HCT116 (cell line): ENCODE measurements around the gene ZNF3. TPM values are rescaled to one million over a fixed set of nuclear protein-coding genes. Genes with fewer than 3 reads are reported as not detected.

ENCODE experiments used
- ATAC-seq: fragments of 200-7000 bp; cut with Tn5 transposase; 2 replicates; pipeline ENCODE4 v1.9.1; 2020; ENCODE audit warnings: mild to moderate bottlenecking, moderate library complexity
- BruUV-seq: library from RNA; stranded (reverse); fragments of 400-500 nt; replicated peaks from 2 replicates; lab custom pipeline; 2021; lab: Mats Ljungman, UMichigan
- CTCF ChIA-PET: fragments of 300-600 bp; sonication (Branson Sonifier 250); formaldehyde crosslinking; loops from one replicate; lab custom pipeline; 2021; ENCODE audit warnings: antibody characterized with exemption; lab: Charles Lee
- POLR2A ChIA-PET: fragments of 300-600, 350-600 bp; sonication (Branson Sonifier 250); formaldehyde crosslinking; loops from one replicate; lab custom pipeline; 2021; ENCODE audit warnings: antibody characterized with exemption; lab: Charles Lee
- RAD21 ChIA-PET, 2 experiments: fragments of 300-600 bp; sonication (Branson Sonifier 250); formaldehyde crosslinking; loops; one replicate each; lab custom pipeline; 2023; ENCODE audit warnings: low total read pairs in 2 of 2; ENCODE audit not compliant: uncharacterized antibody in 2 of 2, unreplicated experiment in 2 of 2, low non-redundant PET in 1 of 2; lab: Charles Lee
- DNase-seq: peaks from one replicate; pipeline ENCODE4 v3.0.0-alpha.2; 2010; ENCODE audit warnings: low read depth, low spot score
- H2AFZ ChIP-seq: fragments of 200-600 bp; shearing (Covaris generic), sonication (generic); 2 replicates; pipeline ENCODE4 v1.6.1; 2017; ENCODE audit warnings: low read depth, mixed run types, mixed read lengths, antibody characterized with exemption, low read length; ENCODE audit not compliant: poor library complexity, severe bottlenecking
- H3K27ac ChIP-seq: 2 replicates; pipeline ENCODE4 v1.5.1; 2012; ENCODE audit warnings: low read depth, low read length
- H3K27me3 ChIP-seq: fragments of 200-600 bp; sonication (generic); 2 replicates; pipeline ENCODE4 v1.6.1; 2016; ENCODE audit warnings: mixed run types, low read length, mixed read lengths; ENCODE audit not compliant: insufficient read depth
- H3K36me3 ChIP-seq, 2 experiments: fragments of 200-500 bp in 1 of 2; fragments of 200-600 bp in 1 of 2; sonication (Bioruptor generic) in 1 of 2; sonication (generic) in 1 of 2; 2 replicates each; pipeline versions ENCODE4 v1.5.1 to v1.6.1; 2014 to 2016; ENCODE audit warnings: low read length in 2 of 2, inconsistent platforms in 1 of 2, mixed read lengths in 1 of 2, mixed run types in 1 of 2; ENCODE audit not compliant: insufficient read depth in 2 of 2, control insufficient read depth in 1 of 2
- H3K4me1 ChIP-seq, 2 experiments: fragments of 200-600 bp in 1 of 2; sonication (generic) in 1 of 2; 2 replicates each; pipeline versions ENCODE4 v1.5.1 to v1.6.1; 2012 to 2017; ENCODE audit warnings: low read length in 2 of 2, inconsistent platforms in 1 of 2, mild to moderate bottlenecking in 1 of 2, mixed read lengths in 1 of 2, mixed run types in 1 of 2, moderate library complexity in 1 of 2; ENCODE audit not compliant: insufficient read depth in 2 of 2, control insufficient read depth in 1 of 2
- H3K4me2 ChIP-seq: fragments of 200-600 bp; sonication (generic); 2 replicates; pipeline ENCODE4 v1.6.1; 2017; ENCODE audit warnings: mixed run types, low read length, mixed read lengths
- H3K4me3 ChIP-seq, 2 experiments: fragments of 200-600 bp in 1 of 2; sonication (generic) in 1 of 2; replicated peaks in 1 of 2; 2 replicates each; pipeline ENCODE4 v1.5.1; 2011 to 2016; ENCODE audit warnings: low read length in 2 of 2, control low read depth in 1 of 2, low read depth in 1 of 2, mild to moderate bottlenecking in 1 of 2, mixed read lengths in 1 of 2, mixed run types in 1 of 2
- H3K79me2 ChIP-seq: fragments of 200-600 bp; sonication (generic); 2 replicates; pipeline ENCODE4 v1.6.1; 2017; ENCODE audit warnings: mild to moderate bottlenecking, mixed run types, low read length, moderate library complexity, mixed read lengths; ENCODE audit not compliant: insufficient read depth
- H3K9ac ChIP-seq: fragments of 200-600 bp; sonication (generic); 2 replicates; pipeline ENCODE4 v1.6.1; 2016; ENCODE audit warnings: low read length, mixed read lengths
- H3K9me2 ChIP-seq: fragments of 200-600 bp; sonication (generic), shearing (Covaris generic); 2 replicates; pipeline ENCODE4 v1.6.1; 2017; ENCODE audit warnings: mixed run types, mild to moderate bottlenecking, moderate library complexity; ENCODE audit not compliant: insufficient read depth
- H3K9me3 ChIP-seq, 2 experiments: fragments of 200-500 bp in 1 of 2; fragments of 200-600 bp in 1 of 2; sonication (Bioruptor generic) in 1 of 2; sonication (generic) in 1 of 2; 2 replicates each; pipeline ENCODE4 v1.6.1; 2014 to 2017; ENCODE audit warnings: low read length in 2 of 2, mixed read lengths in 2 of 2, inconsistent platforms in 1 of 2, low read depth in 1 of 2, mild to moderate bottlenecking in 1 of 2, mixed run types in 1 of 2, moderate library complexity in 1 of 2; ENCODE audit not compliant: control insufficient read depth in 1 of 2, insufficient read depth in 1 of 2
- H4K20me1 ChIP-seq: fragments of 200-600 bp; sonication (generic), shearing (Covaris generic); 2 replicates; pipeline ENCODE4 v1.6.1; 2017; ENCODE audit warnings: mixed run types, mild to moderate bottlenecking, moderate library complexity; ENCODE audit not compliant: insufficient read depth
- CBX3 ChIP-seq: IDR thresholded peaks from 2 replicates; pipeline ENCODE4 v1.6.1; 2012; ENCODE audit warnings: low read depth
- CEBPB ChIP-seq: IDR thresholded peaks from 2 replicates; pipeline ENCODE4 v1.6.1; 2012; ENCODE audit warnings: low read depth
- EGR1 ChIP-seq: IDR thresholded peaks from 2 replicates; pipeline ENCODE4 v1.6.1; 2012; ENCODE audit warnings: low read depth
- EZH2 ChIP-seq: fragments of 200-600 bp; sonication (generic); IDR thresholded peaks from 2 replicates; pipeline ENCODE4 v1.6.1; 2017; ENCODE audit warnings: antibody characterized with exemption, mixed run types
- FOSL1 ChIP-seq: IDR thresholded peaks from 2 replicates; pipeline ENCODE4 v1.6.1; 2012; ENCODE audit warnings: low read depth
- POLR2A ChIP-seq: IDR thresholded peaks from 2 replicates; pipeline ENCODE4 v1.7.0; 2011; ENCODE audit warnings: borderline replicate concordance; ENCODE audit not compliant: insufficient read depth, insufficient read length; ENCODE audit errors: extremely low read depth
- POLR2AphosphoS5 ChIP-seq: IDR thresholded peaks from 2 replicates; pipeline ENCODE4 v1.6.1; 2011; ENCODE audit warnings: mild to moderate bottlenecking, low read depth, low read length, moderate library complexity
- RAD21 ChIP-seq: IDR thresholded peaks from 2 replicates; pipeline ENCODE4 v1.6.1; 2012; ENCODE audit warnings: low read depth, mild to moderate bottlenecking
- SRF ChIP-seq: IDR thresholded peaks from 2 replicates; pipeline ENCODE4 v1.6.1; 2012; ENCODE audit warnings: low read depth
- TCF7L2 ChIP-seq: IDR thresholded peaks from 2 replicates; pipeline ENCODE4 v1.7.0; 2011; ENCODE audit warnings: borderline replicate concordance, inconsistent platforms; ENCODE audit not compliant: insufficient read depth, insufficient read length; ENCODE audit errors: extremely low read depth
- YY1 ChIP-seq: IDR thresholded peaks from 2 replicates; pipeline ENCODE4 v1.6.1; 2011; ENCODE audit warnings: low read length, low read depth, moderate library complexity, mild to moderate bottlenecking; ENCODE audit not compliant: insufficient replicate concordance; ENCODE audit errors: extremely low read depth
- intact Hi-C: fragments of 100-400 bp; cut with micrococcal nuclease; formaldehyde crosslinking; loops from 2 replicates; pipeline ENCODE4 v1.10.0; 2022
- total RNA-seq: library from RNA; stranded (reverse); gene quantifications from one replicate; pipeline ENCODE4 v1.2.1, GENCODE V29; 2021; ENCODE audit not compliant: unreplicated experiment
- TF ChIP-seq, protein P1 (sequence below): IDR thresholded peaks from 2 replicates; pipeline ENCODE4 v1.6.1; 2012; ENCODE audit warnings: low read depth
- TF ChIP-seq, protein P2 (sequence below), 3 experiments: fragments of 200-600 bp in 1 of 3; sonication (generic) in 1 of 3; IDR thresholded peaks in 2 of 3; conservative IDR thresholded peaks in 1 of 3; 2 replicates each; pipeline ENCODE4 v1.5.1; 2012 to 2017; ENCODE audit warnings: low read depth in 2 of 3, low read length in 2 of 3, antibody characterized with exemption in 1 of 3, borderline replicate concordance in 1 of 3, control low read depth in 1 of 3, mild to moderate bottlenecking in 1 of 3, mixed read lengths in 1 of 3, mixed run types in 1 of 3, moderate library complexity in 1 of 3; ENCODE audit not compliant: insufficient read depth in 1 of 3
- TF ChIP-seq, protein P3 (sequence below): IDR thresholded peaks from 2 replicates; pipeline ENCODE4 v1.6.1; 2011; ENCODE audit warnings: mild to moderate bottlenecking, low read length, moderate library complexity; ENCODE audit not compliant: insufficient replicate concordance; ENCODE audit errors: extremely low read depth

Gene ZNF3
- total RNA-seq, 1 experiment from 2014 or later = 28.2 TPM

DNA sequence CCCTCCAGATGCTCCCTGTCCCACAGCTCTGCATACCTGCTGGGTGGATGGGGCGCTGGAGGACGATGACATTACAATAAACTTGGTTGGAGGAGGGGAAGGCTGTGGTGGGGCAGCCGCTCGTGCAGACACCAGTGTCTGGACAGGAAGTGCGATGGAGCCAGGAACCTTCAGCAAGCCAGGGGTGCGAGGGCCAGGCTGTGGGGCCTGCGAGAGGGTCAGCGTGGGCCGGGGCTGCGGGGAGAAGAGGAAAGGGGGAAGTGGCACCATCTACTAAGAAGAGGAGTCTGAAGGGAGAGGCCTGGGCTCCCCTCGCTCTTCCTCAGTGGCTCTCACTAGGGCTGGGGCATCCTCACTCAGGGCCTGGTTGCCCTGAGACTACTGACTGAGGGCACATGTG is 26.4 kb upstream of the ZNF3 start:
- no peak for DNase-seq
- TF ChIP-seq SRF (no peak), EGR1 (no peak), FOSL1 (no peak), POLR2A (no peak), RAD21 (no peak), EZH2 (no peak), CEBPB (no peak), YY1 (no peak), CBX3 (no peak), POLR2AphosphoS5 (no peak), TCF7L2 (no peak)
- TF ChIP-seq, protein P1, sequence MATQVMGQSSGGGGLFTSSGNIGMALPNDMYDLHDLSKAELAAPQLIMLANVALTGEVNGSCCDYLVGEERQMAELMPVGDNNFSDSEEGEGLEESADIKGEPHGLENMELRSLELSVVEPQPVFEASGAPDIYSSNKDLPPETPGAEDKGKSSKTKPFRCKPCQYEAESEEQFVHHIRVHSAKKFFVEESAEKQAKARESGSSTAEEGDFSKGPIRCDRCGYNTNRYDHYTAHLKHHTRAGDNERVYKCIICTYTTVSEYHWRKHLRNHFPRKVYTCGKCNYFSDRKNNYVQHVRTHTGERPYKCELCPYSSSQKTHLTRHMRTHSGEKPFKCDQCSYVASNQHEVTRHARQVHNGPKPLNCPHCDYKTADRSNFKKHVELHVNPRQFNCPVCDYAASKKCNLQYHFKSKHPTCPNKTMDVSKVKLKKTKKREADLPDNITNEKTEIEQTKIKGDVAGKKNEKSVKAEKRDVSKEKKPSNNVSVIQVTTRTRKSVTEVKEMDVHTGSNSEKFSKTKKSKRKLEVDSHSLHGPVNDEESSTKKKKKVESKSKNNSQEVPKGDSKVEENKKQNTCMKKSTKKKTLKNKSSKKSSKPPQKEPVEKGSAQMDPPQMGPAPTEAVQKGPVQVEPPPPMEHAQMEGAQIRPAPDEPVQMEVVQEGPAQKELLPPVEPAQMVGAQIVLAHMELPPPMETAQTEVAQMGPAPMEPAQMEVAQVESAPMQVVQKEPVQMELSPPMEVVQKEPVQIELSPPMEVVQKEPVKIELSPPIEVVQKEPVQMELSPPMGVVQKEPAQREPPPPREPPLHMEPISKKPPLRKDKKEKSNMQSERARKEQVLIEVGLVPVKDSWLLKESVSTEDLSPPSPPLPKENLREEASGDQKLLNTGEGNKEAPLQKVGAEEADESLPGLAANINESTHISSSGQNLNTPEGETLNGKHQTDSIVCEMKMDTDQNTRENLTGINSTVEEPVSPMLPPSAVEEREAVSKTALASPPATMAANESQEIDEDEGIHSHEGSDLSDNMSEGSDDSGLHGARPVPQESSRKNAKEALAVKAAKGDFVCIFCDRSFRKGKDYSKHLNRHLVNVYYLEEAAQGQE = no peak
- TF ChIP-seq, protein P2, sequence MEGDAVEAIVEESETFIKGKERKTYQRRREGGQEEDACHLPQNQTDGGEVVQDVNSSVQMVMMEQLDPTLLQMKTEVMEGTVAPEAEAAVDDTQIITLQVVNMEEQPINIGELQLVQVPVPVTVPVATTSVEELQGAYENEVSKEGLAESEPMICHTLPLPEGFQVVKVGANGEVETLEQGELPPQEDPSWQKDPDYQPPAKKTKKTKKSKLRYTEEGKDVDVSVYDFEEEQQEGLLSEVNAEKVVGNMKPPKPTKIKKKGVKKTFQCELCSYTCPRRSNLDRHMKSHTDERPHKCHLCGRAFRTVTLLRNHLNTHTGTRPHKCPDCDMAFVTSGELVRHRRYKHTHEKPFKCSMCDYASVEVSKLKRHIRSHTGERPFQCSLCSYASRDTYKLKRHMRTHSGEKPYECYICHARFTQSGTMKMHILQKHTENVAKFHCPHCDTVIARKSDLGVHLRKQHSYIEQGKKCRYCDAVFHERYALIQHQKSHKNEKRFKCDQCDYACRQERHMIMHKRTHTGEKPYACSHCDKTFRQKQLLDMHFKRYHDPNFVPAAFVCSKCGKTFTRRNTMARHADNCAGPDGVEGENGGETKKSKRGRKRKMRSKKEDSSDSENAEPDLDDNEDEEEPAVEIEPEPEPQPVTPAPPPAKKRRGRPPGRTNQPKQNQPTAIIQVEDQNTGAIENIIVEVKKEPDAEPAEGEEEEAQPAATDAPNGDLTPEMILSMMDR (IDR thresholded peaks at IDR 0.05 in 2 of 3, conservative IDR thresholded peaks at IDR 0.05 in 1 of 3; ENCODE audit: borderline replicate concordance in 1 of 3, insufficient read depth in 1 of 3, low read depth in 2 of 3, low read length in 2 of 3) = no peak
- TF ChIP-seq, protein P3, sequence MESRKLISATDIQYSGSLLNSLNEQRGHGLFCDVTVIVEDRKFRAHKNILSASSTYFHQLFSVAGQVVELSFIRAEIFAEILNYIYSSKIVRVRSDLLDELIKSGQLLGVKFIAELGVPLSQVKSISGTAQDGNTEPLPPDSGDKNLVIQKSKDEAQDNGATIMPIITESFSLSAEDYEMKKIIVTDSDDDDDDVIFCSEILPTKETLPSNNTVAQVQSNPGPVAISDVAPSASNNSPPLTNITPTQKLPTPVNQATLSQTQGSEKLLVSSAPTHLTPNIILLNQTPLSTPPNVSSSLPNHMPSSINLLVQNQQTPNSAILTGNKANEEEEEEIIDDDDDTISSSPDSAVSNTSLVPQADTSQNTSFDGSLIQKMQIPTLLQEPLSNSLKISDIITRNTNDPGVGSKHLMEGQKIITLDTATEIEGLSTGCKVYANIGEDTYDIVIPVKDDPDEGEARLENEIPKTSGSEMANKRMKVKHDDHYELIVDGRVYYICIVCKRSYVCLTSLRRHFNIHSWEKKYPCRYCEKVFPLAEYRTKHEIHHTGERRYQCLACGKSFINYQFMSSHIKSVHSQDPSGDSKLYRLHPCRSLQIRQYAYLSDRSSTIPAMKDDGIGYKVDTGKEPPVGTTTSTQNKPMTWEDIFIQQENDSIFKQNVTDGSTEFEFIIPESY = no peak
- TF ChIP-seq, all 23 proteins: peak for 0
- H3K4me3 ChIP-seq = no peak overlapping the region
- no peak overlapping the region for H3K9ac ChIP-seq
- no peaks in the 10 kb centered on the region for H3K9me3 ChIP-seq
- intact Hi-C loops = no loop called here
- H4K20me1 ChIP-seq = no peaks in the 10 kb centered on the region
- POLR2A ChIA-PET = no interaction called here
- peaks cover 3 to 28% of the 10 kb centered on the region in 2 experiments; a peak in 3 of 4 replicates for H3K36me3 ChIP-seq
- no peak overlapping the region for H2AFZ ChIP-seq
- H3K4me2 ChIP-seq = no peak overlapping the region
- no peaks in the 10 kb centered on the region for H3K27me3 ChIP-seq
- no peaks in the 10 kb centered on the region; the same call in 1 of the 2 replicates for H3K79me2 ChIP-seq
- CTCF ChIA-PET = no interaction called here
- peaks cover under 1 to 4% of the 10 kb centered on the region in 2 experiments; a peak in 2 of 4 replicates for H3K4me1 ChIP-seq
- RAD21 ChIA-PET = no interaction called here
- no peaks in the 10 kb centered on the region for H3K9me2 ChIP-seq
- BruUV-seq = no TSS peak
- no peak for ATAC-seq
- no peak overlapping the region for H3K27ac ChIP-seq
